Neural progenitor cell (in vitro differentiated cells): ENCODE measurements around the gene FXYD7. TPM values are rescaled to one million over a fixed set of nuclear protein-coding genes. Genes with fewer than 3 reads are reported as not detected.

ENCODE experiments used
- DNase-seq: peaks from one replicate; pipeline ENCODE4 v3.0.0-alpha.2; 2016; ENCODE audit warnings: low spot score
- H2AFZ ChIP-seq: fragments of 200-600 bp; sonication (generic); replicated peaks from 2 replicates; pipeline ENCODE4 v1.6.1; 2016; ENCODE audit warnings: antibody characterized with exemption
- H3F3A ChIP-seq: fragments of 200-600 bp; sonication (generic); 2 replicates; pipeline ENCODE4 v1.6.1; 2016; ENCODE audit warnings: antibody characterized with exemption, low read depth
- H3K27ac ChIP-seq: fragments of 200-600 bp; sonication (generic); 2 replicates; pipeline ENCODE4 v1.5.1; 2016; ENCODE audit warnings: mild to moderate bottlenecking
- H3K27me3 ChIP-seq: fragments of 200-600 bp; sonication (generic); 2 replicates; pipeline ENCODE4 v1.6.1; 2016; ENCODE audit warnings: mild to moderate bottlenecking, moderate library complexity
- H3K36me3 ChIP-seq: fragments of 200-600 bp; sonication (generic); 2 replicates; pipeline ENCODE4 v1.5.1; 2016
- H3K4me1 ChIP-seq: fragments of 200-600 bp; sonication (generic); 2 replicates; pipeline ENCODE4 v1.6.1; 2016; ENCODE audit warnings: mixed run types
- H3K4me2 ChIP-seq: fragments of 200-600 bp; sonication (generic); 2 replicates; pipeline ENCODE4 v1.6.1; 2016
- H3K4me3 ChIP-seq: fragments of 200-600 bp; sonication (generic); 2 replicates; pipeline ENCODE4 v1.5.1; 2016
- H3K79me2 ChIP-seq: fragments of 200-600 bp; sonication (generic); 2 replicates; pipeline ENCODE4 v1.6.1; 2016; ENCODE audit warnings: low read depth
- H3K9ac ChIP-seq: fragments of 200-600 bp; sonication (generic); 2 replicates; pipeline ENCODE4 v1.6.1; 2016
- H3K9me3 ChIP-seq: fragments of 200-600 bp; sonication (generic); 2 replicates; pipeline ENCODE4 v1.5.1; 2016; ENCODE audit warnings: low read depth
- H4K20me1 ChIP-seq: fragments of 200-600 bp; sonication (generic); 2 replicates; pipeline ENCODE4 v1.6.1; 2016; ENCODE audit warnings: low read depth
- H3K27ac Mint-ChIP-seq: 3 replicates; pipeline ENCODE4 v1.8.0; 2021; ENCODE audit warnings: mixed read lengths
- H3K27me3 Mint-ChIP-seq: 2 replicates; pipeline ENCODE4 v1.8.0; 2022; ENCODE audit warnings: low read depth, mild to moderate bottlenecking, inconsistent platforms, moderate library complexity, mixed read lengths; ENCODE audit not compliant: insufficient read depth
- H3K36me3 Mint-ChIP-seq: 3 replicates; pipeline ENCODE4 v1.8.0; 2021; ENCODE audit warnings: mixed read lengths
- H3K4me1 Mint-ChIP-seq: 3 replicates; pipeline ENCODE4 v1.8.0; 2021; ENCODE audit warnings: mixed read lengths
- H3K4me3 Mint-ChIP-seq: 3 replicates; pipeline ENCODE4 v1.8.0; 2021; ENCODE audit warnings: mild to moderate bottlenecking, moderate library complexity, mixed read lengths
- H3K9me3 Mint-ChIP-seq: 3 replicates; pipeline ENCODE4 v1.8.0; 2020; ENCODE audit warnings: mixed read lengths
- EZH2 ChIP-seq: fragments of 200-600 bp; sonication (generic); IDR thresholded peaks from 2 replicates; pipeline ENCODE4 v1.6.1; 2017; ENCODE audit warnings: antibody characterized with exemption, mild to moderate bottlenecking, moderate library complexity
- EZH2phosphoT487 ChIP-seq: fragments of 200-600 bp; sonication (generic); IDR thresholded peaks from 2 replicates; pipeline ENCODE4 v1.6.1; 2017; ENCODE audit warnings: antibody characterized with exemption
- total RNA-seq: library from RNA; depleted of rRNA; stranded (reverse); fragments of >200 nt; gene quantifications from 2 replicates; pipeline ENCODE4 v1.2.3, GENCODE V29; 2015; ENCODE audit warnings: low replicate concordance
- TF ChIP-seq, protein P1 (sequence below): fragments of 200-600 bp; sonication (generic); IDR thresholded peaks from 2 replicates; pipeline ENCODE4 v1.5.1; 2017; ENCODE audit warnings: antibody characterized with exemption, mild to moderate bottlenecking

Gene FXYD7
- total RNA-seq, 1 donor from 2014 or later, result 0.13 TPM

DNA sequence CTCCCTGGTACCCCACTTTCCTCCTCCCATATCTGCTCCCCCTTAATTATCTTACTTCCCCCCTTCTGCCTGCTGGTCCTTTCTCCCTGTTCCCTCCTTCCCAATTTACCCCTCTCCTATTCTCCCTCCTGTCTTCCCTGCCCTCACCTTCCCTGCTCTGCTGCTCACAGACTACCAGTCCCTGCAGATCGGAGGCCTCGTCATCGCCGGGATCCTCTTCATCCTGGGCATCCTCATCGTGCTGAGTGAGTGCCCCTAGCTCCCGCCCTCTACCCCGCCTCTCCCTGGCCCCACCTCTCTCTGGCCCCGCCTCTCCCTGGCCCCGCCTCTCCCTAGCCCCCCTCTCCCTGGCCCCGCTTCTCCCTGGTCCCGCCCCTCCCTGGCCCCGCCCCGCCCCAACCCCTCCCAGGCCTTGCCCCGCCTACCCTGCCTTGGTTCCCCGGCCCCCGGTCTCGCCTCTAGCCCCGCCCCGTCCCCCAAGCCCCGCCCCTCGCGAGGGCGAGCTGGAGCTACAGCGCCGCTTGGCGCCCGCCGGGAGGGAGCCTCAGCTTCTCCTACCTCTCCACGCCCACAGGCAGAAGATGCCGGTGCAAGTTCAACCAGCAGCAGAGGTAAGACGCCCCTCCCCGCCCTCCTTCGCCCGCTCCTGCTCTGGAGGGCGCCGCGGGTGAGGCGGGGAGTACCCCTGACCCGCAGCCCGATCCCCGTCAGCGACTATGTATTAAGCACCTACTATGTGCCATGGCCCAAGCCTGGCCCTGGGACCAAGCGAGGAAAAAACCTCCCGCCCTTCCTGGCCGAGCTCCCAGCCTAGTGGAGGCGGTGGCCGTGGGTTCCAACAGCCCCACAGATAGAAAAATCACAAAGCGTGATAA lies 1.9 kb upstream of the FXYD7 start:
- peaks cover 39% of the 10 kb centered on the region for H3F3A ChIP-seq
- no peaks in the 10 kb centered on the region for H3K36me3 ChIP-seq
- H3K79me2 ChIP-seq, result no peaks in the 10 kb centered on the region
- no peak overlapping the region for H3K9ac ChIP-seq
- no peaks in the 10 kb centered on the region for H3K9me3 ChIP-seq
- Mint-ChIP-seq H3K27me3 (peaks cover 35% of the 10 kb centered on the region), H3K4me3 (peak overlapping the region; percentile 77), H3K4me1 (peaks cover 54% of the 10 kb centered on the region), H3K36me3 (no peaks in the 10 kb centered on the region), H3K9me3 (peaks cover 3% of the 10 kb centered on the region), H3K27ac (no peak overlapping the region)
- peaks cover 3% of the 10 kb centered on the region for H4K20me1 ChIP-seq
- TF ChIP-seq EZH2, result no peak
- TF ChIP-seq, protein P1, sequence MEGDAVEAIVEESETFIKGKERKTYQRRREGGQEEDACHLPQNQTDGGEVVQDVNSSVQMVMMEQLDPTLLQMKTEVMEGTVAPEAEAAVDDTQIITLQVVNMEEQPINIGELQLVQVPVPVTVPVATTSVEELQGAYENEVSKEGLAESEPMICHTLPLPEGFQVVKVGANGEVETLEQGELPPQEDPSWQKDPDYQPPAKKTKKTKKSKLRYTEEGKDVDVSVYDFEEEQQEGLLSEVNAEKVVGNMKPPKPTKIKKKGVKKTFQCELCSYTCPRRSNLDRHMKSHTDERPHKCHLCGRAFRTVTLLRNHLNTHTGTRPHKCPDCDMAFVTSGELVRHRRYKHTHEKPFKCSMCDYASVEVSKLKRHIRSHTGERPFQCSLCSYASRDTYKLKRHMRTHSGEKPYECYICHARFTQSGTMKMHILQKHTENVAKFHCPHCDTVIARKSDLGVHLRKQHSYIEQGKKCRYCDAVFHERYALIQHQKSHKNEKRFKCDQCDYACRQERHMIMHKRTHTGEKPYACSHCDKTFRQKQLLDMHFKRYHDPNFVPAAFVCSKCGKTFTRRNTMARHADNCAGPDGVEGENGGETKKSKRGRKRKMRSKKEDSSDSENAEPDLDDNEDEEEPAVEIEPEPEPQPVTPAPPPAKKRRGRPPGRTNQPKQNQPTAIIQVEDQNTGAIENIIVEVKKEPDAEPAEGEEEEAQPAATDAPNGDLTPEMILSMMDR, result peak; percentile 55
- H3K4me2 ChIP-seq, result peak overlapping the region; percentile 61
- H2AFZ ChIP-seq, result no peak overlapping the region
- H3K4me3 ChIP-seq, result peak overlapping the region; percentile 13
- H3K4me1 ChIP-seq, result peaks cover 38% of the 10 kb centered on the region
- H3K27ac ChIP-seq, result no peak overlapping the region
- H3K27me3 ChIP-seq, result peaks cover 58% of the 10 kb centered on the region
- DNase-seq, result peak; percentile 96

DNA sequence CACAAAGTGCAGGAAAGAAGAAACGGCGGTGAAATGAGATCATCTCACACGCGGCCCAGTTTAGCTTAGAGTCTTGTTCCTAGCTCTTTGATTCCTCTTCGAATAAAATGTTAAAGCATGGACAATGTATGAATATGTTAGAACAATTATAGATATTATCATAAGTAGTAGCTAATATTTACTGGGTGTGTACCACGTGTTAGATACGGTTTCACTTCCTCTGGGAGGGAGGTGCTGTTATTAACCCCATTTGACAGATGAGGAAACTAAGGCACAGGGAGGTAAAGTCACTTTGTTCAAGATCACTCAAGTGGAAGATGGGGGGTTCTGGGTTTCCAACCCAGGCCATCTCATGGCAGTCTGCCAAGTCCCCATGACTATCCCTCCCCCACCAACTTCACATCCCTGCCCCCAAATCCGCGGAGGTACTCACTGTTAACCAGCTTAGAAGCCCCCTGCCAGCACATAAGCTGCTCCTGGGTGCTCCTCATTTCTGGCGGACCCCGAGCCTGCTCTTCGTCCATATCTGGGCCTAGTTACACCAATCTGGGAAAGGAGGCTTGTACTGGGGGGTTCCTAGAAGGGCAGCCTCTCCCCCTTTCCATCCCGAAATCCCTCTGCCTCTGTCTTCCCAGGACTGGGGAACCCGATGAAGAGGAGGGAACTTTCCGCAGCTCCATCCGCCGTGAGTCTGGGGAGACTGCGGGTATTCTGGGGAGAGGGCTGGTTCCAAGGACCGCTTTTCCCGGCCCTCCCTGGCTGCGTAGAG lies 1.0 kb upstream of the FXYD7 start:
- Histone ChIP-seq H3K36me3 (no peaks in the 10 kb centered on the region), H2AFZ (peak overlapping the region; percentile 97), H3K4me3 (peak overlapping the region; percentile 59), H4K20me1 (peaks cover 3% of the 10 kb centered on the region), H3K79me2 (no peaks in the 10 kb centered on the region), H3K9me3 (no peaks in the 10 kb centered on the region), H3K9ac (no peak overlapping the region), H3K4me2 (peak overlapping the region; percentile 93), H3K4me1 (peaks cover 38% of the 10 kb centered on the region), H3K27ac (no peak overlapping the region), H3K27me3 (peaks cover 58% of the 10 kb centered on the region), H3F3A (peaks cover 39% of the 10 kb centered on the region)
- peak overlapping the region; percentile 77 for H3K4me3 Mint-ChIP-seq
- no peak overlapping the region for H3K27ac Mint-ChIP-seq
- peak; percentile 56 for DNase-seq
- H3K9me3 Mint-ChIP-seq, result peaks cover 3% of the 10 kb centered on the region
- peaks cover 53% of the 10 kb centered on the region for H3K4me1 Mint-ChIP-seq
- TF ChIP-seq EZH2 (no peak), EZH2phosphoT487 (no peak)
- TF ChIP-seq, protein P1, result no peak
- no peaks in the 10 kb centered on the region for H3K36me3 Mint-ChIP-seq
- peaks cover 35% of the 10 kb centered on the region for H3K27me3 Mint-ChIP-seq

DNA sequence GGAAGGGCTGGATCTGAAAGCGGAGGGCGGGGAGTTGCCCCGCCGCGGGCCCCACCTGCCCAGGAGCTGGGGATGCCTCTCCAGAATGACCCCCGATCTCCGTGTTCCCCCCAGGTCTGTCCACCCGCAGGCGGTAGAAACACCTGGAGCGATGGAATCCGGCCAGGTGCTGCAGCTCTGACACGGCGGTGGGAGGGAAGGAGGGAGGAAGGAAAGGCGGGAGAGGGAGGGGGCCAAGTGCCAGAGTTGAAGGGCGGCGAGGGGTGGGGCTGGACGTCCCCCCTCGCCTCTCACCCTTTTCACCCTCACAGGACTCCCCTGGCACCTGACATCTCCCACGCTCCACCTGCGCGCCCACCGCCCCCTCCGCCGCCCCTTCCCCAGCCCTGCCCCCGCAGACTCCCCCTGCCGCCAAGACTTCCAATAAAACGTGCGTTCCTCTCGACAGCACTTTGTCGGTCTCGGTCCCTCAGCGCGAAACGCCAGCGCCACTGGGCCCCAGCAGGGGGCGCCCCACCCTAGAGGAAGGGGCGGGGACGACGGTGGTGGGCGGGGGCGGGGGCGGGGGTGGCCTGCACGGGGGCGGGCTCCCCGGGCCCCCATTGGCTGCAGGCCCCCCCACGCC lies 337 bp upstream of the FXYD7 start:
- Mint-ChIP-seq H3K4me3 (peak overlapping the region; percentile 77), H3K9me3 (peaks cover 3% of the 10 kb centered on the region), H3K27ac (no peak overlapping the region), H3K4me1 (peaks cover 50% of the 10 kb centered on the region), H3K36me3 (no peaks in the 10 kb centered on the region), H3K27me3 (peaks cover 35% of the 10 kb centered on the region)
- peak overlapping the region; percentile 97 for H2AFZ ChIP-seq
- peak overlapping the region; percentile 59 for H3K4me3 ChIP-seq
- H3K79me2 ChIP-seq, result no peaks in the 10 kb centered on the region
- no peaks in the 10 kb centered on the region for H3K36me3 ChIP-seq
- peaks cover 58% of the 10 kb centered on the region for H3K27me3 ChIP-seq
- peaks cover 38% of the 10 kb centered on the region for H3K4me1 ChIP-seq
- H3K27ac ChIP-seq, result no peak overlapping the region
- H3F3A ChIP-seq, result peaks cover 39% of the 10 kb centered on the region
- H4K20me1 ChIP-seq, result peaks cover 3% of the 10 kb centered on the region
- peak overlapping the region; percentile 93 for H3K4me2 ChIP-seq
- TF ChIP-seq EZH2, result peak; percentile 45
- peak; percentile 37 for TF ChIP-seq EZH2phosphoT487
- TF ChIP-seq, protein P1, result peak; percentile 76
- H3K9ac ChIP-seq, result no peak overlapping the region
- DNase-seq, result peak; percentile 84
- no peaks in the 10 kb centered on the region for H3K9me3 ChIP-seq
